ENCODE results near the gene MCTP2.

Gene MCTP2

DNA sequence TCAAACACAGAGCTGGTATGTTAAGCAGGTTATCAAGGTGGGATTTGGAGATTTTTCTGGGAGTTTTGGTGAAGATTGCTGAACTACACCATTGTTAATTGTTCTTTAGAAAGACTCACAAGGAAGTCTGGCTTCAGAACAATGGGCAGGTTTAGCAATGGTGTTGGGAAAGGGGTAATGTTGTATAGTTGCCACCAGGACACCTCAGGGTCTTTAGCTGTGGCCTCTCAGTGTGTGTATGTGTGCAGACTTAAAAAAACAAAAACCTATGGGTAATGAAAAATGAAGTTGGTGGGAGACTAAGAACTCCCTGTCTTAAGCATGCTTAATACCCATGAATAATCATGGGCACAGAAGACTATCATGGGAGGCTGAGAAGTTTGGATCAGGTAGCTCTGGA is 91.7 kb downstream of the MCTP2 start:
- H3K36me3 ChIP-seq (ENCODE audit: control insufficient read depth in 2 of 2, insufficient read depth in 1 of 2, low read length in 2 of 2): no peaks in the 10 kb centered on the region

More for the DNA sequence above, 91.7 kb downstream of the MCTP2 start:
- H3K9me3 ChIP-seq (ENCODE audit: control insufficient read depth, insufficient read depth, low read depth, low read length): no peaks in the 10 kb centered on the region
- H3K27ac ChIP-seq (ENCODE audit: extremely low read depth, low read depth, low read length): no peak overlapping the region
- TF ChIP-seq ZBTB8A (tag by site-specific recombination; IDR thresholded peaks at IDR 0.05): no peak
- TF ChIP-seq MYNN (tag by site-specific recombination; IDR thresholded peaks at IDR 0.05; ENCODE audit: borderline replicate concordance): no peak
- no peak for TF ChIP-seq ZNF157 (tag by site-specific recombination; IDR thresholded peaks at IDR 0.05)
- TF ChIP-seq ZNF350 (tag by site-specific recombination; IDR thresholded peaks at IDR 0.05): no peak
- TF ChIP-seq ZNF660 (tag by site-specific recombination; IDR thresholded peaks at IDR 0.05): no peak
- TF ChIP-seq ZNF513 (tag by site-specific recombination; IDR thresholded peaks at IDR 0.05): no peak
- TF ChIP-seq, protein P1, sequence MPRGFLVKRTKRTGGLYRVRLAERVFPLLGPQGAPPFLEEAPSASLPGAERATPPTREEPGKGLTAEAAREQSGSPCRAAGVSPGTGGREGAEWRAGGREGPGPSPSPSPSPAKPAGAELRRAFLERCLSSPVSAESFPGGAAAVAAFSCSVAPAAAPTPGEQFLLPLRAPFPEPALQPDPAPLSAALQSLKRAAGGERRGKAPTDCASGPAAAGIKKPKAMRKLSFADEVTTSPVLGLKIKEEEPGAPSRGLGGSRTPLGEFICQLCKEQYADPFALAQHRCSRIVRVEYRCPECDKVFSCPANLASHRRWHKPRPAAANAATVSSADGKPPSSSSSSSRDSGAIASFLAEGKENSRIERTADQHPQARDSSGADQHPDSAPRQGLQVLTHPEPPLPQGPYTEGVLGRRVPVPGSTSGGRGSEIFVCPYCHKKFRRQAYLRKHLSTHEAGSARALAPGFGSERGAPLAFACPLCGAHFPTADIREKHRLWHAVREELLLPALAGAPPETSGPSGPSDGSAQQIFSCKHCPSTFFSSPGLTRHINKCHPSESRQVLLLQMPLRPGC (tag by site-specific recombination; IDR thresholded peaks at IDR 0.05): no peak
- no peak for TF ChIP-seq ZNF398 (tag by site-specific recombination; IDR thresholded peaks at IDR 0.05)
- TF ChIP-seq ZNF26 (tag by site-specific recombination; IDR thresholded peaks at IDR 0.05): no peak
- no peak for TF ChIP-seq ZNF571 (tag by site-specific recombination; IDR thresholded peaks at IDR 0.05)
- TF ChIP-seq, protein P2, sequence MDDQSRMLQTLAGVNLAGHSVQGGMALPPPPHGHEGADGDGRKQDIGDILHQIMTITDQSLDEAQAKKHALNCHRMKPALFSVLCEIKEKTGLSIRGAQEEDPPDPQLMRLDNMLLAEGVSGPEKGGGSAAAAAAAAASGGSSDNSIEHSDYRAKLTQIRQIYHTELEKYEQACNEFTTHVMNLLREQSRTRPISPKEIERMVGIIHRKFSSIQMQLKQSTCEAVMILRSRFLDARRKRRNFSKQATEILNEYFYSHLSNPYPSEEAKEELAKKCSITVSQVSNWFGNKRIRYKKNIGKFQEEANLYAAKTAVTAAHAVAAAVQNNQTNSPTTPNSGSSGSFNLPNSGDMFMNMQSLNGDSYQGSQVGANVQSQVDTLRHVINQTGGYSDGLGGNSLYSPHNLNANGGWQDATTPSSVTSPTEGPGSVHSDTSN (CRISPR knock-in tag; IDR thresholded peaks at IDR 0.05): no peak
- no peak for TF ChIP-seq ZNF274 (IDR thresholded peaks at IDR 0.05; ENCODE audit: low read length)
- no peak for TF ChIP-seq ZNF274 (tag by site-specific recombination; IDR thresholded peaks at IDR 0.05; ENCODE audit: borderline replicate concordance)
- TF ChIP-seq ZNF221 (tag by site-specific recombination; IDR thresholded peaks at IDR 0.05; ENCODE audit: borderline replicate concordance): no peak
- TF ChIP-seq, protein P3, sequence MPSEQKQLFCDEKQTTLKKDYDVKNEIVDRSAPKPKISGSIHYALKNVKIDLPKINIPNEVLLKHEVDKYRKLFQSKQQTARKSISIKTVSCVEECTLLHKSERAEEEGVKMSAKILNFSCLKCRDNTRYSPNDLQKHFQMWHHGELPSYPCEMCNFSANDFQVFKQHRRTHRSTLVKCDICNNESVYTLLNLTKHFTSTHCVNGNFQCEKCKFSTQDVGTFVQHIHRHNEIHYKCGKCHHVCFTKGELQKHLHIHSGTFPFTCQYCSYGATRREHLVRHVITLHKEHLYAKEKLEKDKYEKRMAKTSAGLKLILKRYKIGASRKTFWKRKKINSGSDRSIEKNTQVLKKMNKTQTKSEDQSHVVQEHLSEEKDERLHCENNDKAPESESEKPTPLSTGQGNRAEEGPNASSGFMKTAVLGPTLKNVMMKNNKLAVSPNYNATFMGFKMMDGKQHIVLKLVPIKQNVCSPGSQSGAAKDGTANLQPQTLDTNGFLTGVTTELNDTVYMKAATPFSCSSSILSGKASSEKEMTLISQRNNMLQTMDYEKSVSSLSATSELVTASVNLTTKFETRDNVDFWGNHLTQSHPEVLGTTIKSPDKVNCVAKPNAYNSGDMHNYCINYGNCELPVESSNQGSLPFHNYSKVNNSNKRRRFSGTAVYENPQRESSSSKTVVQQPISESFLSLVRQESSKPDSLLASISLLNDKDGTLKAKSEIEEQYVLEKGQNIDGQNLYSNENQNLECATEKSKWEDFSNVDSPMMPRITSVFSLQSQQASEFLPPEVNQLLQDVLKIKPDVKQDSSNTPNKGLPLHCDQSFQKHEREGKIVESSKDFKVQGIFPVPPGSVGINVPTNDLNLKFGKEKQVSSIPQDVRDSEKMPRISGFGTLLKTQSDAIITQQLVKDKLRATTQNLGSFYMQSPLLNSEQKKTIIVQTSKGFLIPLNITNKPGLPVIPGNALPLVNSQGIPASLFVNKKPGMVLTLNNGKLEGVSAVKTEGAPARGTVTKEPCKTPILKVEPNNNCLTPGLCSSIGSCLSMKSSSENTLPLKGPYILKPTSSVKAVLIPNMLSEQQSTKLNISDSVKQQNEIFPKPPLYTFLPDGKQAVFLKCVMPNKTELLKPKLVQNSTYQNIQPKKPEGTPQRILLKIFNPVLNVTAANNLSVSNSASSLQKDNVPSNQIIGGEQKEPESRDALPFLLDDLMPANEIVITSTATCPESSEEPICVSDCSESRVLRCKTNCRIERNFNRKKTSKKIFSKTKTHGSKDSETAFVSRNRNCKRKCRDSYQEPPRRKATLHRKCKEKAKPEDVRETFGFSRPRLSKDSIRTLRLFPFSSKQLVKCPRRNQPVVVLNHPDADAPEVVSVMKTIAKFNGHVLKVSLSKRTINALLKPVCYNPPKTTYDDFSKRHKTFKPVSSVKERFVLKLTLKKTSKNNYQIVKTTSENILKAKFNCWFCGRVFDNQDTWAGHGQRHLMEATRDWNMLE (tag by site-specific recombination; conservative IDR thresholded peaks at IDR 0.05; ENCODE audit: low read depth): no peak
- TF ChIP-seq ZNF514 (tag by site-specific recombination; IDR thresholded peaks at IDR 0.05): no peak
- TF ChIP-seq ZBTB7A (tag by site-specific recombination; IDR thresholded peaks at IDR 0.05; ENCODE audit: low read depth): no peak
- TF ChIP-seq, protein P4, sequence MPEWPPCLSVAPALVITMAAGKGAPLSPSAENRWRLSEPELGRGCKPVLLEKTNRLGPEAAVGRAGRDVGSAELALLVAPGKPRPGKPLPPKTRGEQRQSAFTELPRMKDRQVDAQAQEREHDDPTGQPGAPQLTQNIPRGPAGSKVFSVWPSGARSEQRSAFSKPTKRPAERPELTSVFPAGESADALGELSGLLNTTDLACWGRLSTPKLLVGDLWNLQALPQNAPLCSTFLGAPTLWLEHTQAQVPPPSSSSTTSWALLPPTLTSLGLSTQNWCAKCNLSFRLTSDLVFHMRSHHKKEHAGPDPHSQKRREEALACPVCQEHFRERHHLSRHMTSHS (tag by site-specific recombination; IDR thresholded peaks at IDR 0.05): no peak
- H3K4me1 ChIP-seq (ENCODE audit: control insufficient read depth, insufficient read depth, low read length): no peaks in the 10 kb centered on the region
- CTCF ChIA-PET: interaction anchor here (0.5 to 10.2 kb wide), 24 partner anchors 9 to 1293 kb away, joined by 3 to 258 read pairs (median 7); partner anchors contain the start of gene MCTP2
- POLR2A ChIA-PET: no interaction called here
- no peak overlapping the region for H3K4me3 ChIP-seq (ENCODE audit: low read depth, low read length)
